Hematopoietic multipotent progenitor cell treated with erythropoietin and hydrocortisone succinate and interleukin-3 and kit ligand, for 17 days (in vitro differentiated cells): ENCODE measurements around the gene XRCC3.

Source experiments
- DNase-seq: peaks from one replicate; pipeline ENCODE4 v3.0.0-alpha.2; 2015; ENCODE audit warnings: low spot score

Gene XRCC3

DNA sequence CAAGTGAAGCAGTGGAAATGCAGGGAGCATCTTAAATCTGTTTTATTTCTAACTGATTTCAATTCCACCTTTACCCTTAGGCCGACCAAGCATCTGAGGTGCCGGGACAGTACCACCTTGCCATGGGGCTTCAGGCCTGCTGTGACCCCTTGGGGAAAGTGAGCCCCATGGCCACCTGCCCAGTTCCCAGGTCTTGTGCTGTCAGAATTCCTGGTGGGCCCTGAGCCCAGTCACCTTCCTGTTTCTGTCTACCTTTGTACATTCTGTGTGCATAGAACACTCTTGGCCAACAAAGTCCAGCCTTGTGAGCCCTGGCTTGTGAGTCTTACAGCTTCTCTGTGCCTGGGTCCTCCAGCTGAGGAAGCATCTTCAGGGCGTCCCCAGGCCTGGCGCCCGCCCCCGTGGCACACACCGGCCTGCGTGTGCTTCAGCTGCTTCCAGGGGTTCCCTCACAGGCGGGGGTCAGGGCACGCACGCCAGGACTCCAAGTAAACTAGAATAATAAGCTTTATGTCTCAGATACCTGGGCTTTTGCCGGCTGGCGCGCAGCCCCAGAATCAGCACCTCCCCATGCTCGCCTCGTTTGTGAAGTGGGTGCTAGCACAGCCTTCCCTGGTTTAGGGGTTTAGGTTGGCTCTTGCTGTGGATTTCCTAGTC, 10.6 kb upstream of the XRCC3 start:
- no peak for DNase-seq

DNA sequence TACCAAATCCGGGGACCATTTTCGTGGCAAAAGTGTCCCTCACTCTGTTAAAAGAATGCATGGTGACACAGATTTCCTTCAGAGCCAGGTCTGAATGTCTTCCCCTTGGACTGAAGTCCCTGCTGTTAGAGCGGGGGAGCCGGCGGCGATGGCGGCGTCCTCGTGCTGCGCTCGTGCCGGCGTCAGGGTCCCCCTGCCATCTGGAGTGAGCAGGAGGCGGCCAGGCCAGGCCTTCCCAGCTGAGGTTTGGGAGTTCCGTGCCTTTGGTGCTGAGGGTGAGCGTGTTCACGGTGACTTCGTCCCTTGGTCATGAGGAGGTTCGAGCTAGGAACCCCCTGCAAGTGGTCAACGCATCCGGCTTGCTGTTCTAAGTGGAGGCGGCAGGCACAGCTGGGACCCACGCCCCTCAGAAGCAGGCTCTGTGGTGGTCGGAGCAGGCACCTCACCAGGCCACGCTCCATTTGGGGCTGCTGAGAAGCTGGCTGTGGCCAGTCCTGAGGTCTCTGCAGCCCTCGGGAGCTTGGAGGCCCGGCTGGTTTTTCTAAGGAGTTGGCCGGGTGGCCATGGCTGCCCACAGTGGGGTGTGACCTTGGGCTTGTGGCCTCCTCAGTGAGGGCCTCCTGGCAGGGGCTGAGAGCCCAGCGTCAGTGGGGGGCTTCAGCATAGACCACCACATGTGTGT, 9.9 kb upstream of the XRCC3 start:
- DNase-seq, result no peak

DNA sequence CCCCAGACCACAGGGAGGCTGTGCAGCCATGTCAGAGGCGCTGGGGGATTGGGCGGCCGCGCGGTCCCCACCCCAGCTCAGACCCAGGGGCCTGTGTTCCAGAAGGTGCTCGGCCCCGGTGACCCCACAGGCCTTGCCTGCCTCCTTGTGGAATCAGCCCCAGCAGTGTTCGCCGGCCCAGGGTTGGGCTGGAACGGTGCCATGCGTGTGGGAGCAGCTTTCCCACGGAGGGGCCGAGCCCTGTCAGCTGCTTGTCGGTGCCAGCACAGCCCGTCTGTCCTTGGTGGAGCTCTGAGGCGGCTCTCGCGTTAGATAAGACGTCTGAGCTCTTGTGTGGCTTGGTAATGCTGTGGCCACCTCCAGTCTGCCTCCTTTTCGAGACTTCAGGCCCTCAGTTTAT, 8.9 kb upstream of the XRCC3 start:
- DNase-seq, result peak; percentile 93

DNA sequence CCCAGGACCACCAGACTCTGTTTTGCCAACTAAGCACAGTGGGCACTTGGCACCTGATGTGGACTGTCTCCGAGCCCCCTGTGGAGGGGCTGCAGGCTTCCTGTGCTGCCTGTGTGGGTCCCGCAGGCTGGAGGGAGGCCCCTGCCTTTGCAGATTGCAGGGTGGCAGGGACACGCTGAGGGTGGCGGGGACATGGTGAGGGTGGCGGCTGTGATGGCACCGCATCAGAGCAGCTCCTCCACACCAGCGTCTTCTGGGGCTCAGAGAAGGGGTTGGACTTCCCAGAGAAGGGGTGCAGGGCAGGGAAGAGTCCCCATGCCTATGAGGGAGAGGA, 8.5 kb upstream of the XRCC3 start:
- DNase-seq, result no peak

DNA sequence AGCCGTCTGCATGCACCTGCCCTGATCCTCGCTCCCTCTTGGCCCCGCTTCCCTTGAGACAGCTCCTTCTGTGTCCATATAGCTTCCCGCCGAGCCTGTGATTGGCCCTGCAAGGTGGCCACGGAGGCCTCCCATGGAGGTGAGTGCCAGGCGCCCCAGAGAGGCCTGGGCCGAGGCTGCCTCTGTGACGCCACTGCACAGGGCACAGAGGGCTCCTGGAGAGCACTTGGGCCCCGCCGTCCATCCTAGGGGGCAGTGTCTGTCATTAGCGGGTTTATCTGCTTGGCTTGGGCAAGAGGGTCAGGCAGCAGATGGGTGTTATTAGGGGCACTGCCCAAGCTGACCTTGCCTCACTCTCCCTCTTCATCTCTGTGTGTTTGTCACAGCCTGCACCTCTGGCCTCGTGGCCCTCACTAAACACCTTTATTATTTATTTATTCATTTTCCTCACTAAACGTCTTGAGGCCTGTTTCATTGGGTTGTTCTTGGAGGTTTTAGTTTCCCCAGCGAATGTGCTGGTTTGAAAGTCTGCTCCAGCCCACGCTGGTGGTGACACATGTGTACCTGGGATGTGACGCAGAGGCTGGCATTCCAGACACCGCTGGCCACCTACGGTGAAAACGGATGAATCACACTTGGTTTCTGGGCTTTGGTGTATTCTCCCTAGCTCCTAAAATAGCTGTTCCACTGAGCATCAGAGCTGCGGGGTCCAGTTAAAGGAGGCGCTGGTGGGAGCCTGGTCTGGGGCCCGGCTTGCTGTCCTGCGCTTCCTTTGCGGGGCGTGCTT, 6.3 kb upstream of the XRCC3 start:
- no peak for DNase-seq

DNA sequence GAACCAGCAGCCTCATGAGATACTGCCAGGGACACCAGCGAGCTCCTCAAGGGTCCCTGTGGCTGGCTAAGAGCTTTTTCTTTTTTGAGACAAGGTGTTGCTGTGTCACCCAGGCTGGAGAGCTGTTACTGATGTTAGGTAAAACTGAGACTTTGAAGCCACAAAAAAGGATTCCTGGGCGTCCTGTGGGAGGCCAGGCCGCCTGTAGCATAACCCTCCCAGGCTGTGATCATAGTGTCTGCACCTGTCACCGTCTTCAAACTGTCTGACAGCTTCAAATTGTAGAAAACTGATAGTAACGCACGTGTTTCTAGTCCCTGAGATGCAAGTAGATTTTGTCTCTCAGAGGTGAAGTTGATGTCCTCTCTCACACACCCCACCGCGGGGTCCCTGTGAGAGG, 4.5 kb upstream of the XRCC3 start:
- no peak for DNase-seq

DNA sequence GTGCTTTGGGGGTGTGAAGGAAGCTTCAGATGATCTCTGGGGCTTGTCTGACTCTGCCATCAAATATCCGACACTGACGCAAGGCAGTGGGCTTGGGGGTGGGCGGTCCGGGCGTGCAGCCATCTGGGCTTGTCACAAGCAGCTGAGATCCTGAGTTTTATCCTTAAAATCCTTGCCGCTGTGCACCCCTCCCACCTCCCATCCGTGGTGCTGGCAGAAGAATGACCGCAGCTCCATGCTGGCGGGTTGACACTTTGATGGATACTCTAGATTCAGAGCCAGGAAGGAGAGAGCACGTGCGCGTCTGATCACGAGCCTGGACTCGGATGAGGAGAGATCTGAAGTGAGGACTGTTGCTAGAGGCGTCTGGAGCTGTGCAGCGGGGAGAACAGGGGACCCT, 3.3 kb upstream of the XRCC3 start:
- DNase-seq, result no peak

DNA sequence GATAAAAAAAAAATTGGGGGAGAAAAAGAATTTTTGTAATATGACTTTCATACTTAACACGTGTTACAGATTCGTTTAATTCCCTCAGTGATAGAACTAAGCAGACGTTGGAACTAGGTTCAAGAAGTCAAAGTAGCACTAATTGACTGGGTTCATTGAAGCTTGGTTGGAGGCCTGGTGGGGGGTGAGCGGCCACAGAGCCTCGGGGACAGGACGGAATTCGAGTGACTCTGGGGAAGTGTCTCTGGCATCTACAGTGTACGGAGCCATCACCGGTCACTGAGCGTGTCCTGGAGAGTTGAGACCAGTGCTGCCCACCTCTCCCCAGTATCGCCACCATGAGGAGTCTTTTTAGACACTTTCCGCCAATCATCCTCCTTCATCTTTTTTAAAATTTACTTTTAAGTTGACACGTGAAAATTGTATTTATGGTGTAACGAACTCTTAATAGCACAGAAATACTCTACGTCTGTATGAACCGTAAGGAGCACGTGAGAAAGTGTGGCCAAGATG, 1.7 kb upstream of the XRCC3 start:
- DNase-seq, result no peak

DNA sequence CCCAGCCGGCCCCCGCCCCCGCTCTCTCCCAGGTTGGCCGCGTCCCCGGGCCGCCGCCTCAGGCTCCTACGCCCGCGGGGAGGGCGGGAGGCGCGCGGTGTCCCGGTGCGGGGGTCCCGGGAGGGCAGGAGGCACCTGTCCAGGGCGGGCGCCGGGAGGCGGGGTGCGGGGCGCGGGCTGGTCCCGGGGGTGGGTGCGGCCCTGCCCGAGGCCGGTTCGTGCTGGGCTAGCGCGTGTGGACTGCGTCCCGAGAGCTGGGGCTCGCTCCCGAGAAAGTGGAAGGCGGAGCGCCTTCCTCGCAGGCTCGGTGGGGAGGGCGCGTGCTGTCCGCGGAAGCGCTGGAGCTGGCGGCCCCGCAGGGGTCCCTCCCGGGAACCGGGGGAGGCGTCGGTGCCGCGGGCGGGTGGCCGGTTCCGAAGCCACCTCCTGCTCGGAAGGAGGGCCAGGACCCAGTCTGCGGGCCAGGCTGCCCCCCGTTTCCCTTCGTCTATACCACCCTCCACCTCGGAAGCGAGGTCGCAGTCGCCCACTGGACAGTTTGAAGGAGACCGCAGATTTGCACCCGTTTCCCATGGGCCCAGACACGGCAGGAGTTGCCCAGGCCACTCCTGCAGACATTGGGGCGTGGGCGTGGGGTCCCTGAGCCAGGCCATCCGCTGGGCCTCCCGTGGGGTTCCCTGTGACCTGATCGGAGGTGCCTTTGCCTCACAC, 995 bp upstream of the XRCC3 start:
- peak; percentile 38 for DNase-seq

DNA sequence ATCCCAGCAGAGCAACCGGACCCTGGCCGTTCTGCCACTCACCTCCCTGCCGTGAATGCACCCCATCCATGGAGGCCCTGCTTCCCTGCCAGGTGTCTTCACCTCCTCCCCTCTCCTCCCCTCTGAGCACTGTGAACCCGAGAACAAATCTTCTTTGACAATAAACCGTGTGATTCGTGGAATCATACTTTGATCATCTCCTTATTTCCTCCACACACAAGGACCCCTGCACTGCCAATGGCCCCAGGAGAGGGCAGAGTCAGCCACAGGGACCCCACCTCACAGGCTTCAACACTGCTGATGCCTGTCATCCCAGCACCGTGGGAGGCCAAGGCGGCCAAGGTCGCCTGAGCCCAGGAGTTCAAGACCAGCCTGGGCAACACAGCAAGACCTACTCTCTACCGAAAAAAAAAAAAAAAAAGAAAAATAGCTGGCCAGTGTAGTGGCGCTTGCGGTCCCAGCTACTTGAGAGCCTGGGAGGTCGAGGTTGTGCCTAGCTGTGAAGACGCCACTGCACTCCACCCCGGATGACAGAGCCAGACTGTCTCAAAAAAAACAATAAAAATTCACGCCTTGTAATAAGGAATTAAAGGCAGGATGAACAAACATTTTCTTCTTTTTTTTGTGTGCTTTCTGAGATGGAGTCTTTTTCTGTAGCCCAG, 1.1 kb downstream of the XRCC3 start:
- no peak for DNase-seq

DNA sequence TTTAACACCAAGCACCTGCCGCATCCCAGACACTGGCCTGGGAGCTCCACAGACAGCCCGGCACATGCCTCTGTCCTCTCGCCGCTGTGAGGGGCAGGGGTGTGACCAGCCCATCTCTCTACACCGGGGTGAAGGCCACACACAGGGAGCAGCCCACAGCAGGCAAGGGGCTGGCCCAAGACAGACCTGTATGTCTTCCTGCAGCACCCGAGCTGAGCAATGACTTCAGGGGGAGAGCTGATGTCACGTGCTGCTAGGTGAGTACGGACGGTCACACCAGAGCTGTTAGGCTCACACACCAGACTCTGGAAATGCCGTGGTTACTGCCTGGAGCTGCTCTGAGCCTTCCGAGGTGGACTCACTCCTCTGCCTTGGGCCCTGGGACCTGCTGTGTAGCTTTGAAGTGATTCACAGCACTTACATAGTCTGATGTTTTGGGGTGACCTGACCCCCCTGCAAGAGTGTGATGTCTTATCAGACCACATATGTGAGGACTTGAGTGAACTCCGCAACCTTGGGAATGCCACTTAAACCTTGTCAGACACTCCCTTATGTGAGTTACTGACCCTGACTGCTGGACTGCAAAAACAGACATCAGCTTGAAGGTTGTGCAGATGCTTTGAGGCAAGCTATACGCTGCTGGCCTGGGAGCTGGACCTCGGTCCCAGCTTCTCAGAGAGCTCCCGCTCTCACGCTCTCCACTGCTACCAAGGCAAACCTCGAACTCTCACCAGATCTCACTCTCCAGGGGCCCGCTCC, 1.8 kb downstream of the XRCC3 start:
- DNase-seq, result no peak

DNA sequence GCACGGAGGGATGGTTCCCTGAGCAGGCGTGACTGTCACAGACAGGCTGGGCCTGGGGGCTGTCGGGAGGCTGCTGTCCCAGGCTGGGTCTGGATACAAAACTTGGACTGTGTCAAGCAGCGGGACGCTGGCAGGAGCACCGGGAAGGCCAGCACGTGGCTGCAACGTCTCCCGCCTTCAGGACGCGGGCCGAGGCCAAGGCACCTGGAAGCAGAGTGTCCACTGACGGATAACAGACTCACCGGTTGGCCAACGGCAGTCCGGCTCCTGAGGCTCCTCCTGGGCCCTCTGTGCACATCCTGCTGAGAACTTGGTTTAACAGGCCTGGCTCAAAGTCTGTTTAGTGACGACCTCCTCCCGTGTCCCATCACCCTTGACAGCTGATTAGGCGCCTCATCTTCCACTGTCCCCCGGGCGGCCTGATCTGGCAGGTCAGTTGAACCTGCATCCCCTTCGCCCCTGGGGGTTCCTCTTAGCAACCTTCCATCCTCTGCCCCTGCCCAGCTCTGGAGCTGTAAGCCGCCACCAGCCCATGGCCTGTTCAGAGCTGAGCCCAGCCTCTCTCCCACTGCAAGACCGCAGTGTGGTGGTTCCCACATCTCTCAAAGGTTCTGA, 2.5 kb downstream of the XRCC3 start:
- DNase-seq, result no peak

DNA sequence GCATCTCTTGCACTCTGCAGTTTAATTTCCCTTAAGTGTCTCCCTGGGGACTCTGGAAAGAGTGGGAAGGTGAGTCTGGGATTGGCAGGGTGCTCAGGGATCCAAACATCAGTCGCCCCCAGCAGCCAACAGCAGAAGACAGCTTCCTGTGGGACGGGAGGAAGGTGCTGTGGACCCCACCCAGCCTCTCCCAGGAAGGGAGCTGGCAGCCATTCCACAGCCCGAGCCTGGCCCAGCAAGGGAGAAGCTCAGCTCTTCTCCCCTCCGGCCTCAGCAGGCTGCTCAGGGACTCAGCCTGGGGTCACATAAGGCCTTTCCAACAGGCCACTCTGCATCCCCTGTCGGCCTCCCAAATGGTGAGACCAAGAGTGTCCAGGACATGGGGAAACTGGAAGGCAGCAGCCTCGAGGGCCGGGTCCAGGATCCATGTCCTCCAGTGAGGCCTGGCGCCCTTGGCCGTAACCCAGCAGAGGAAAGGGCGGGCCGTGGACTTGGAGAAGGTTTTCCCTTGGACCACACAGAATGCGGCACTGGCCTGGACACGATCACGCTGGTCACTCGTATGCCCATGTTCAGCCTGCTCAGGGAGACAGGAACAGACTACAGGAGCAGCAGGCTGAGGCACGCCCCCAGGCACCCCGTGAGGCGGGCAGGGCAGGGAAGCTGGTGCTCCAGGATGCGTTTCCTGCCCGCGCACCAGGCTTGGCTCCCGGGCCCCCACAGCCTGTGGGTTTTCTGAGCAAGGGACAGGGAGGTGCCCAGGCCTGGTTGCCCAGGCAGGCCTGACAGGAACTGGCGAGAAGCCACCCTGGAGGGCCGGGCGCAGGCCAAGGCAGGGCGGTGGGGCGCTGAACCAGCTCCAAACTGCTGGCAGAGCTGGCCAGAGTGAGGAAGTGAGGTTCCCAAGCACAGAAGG, 3.5 kb downstream of the XRCC3 start:
- no peak for DNase-seq

DNA sequence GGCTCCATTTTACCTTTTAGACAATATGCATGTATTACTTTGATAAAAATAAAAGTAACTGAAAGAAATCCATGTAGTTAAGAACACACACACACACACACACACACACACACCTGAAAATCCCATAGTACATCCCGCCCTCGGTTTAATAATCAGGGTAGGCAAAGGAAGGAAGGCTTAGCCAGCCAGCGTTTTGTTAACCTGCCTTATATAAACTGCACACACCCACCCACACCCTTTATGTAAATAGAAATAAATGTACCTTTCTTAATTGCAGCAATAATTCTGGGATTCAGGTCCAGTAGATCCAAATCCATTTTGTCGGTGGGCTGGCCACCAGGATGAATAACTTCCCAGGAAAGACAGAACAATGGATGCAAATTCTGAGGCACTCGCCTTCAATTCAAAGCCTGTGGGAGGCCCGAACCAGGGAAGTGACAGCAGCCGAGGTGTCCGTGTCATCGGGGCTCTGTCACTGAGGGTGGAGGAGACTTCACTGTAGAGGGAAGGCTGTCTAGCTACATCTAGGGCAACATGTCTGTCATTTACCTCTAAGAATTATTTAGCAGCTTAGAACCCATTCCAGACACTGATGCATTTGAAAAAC, 4.4 kb downstream of the XRCC3 start:
- no peak for DNase-seq

DNA sequence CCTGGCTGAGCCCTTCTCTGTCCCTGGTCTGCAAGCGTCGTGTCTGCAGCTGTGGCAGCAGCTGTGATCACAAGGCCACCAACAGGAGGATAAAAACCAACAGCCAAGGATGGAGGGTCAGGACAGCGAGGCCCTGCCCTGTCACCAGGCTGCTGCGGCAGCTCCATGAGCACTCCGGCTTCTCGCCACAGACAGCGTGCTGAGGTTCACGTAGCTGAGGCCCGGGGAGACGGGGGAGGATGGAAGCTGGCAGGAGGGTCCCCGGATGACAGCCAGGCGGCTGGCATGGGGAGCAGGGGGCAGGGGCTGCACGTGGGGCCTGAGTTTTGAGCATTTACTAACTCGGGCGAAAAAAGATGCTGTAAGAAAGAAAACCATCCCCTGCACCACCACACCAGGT, 5.4 kb downstream of the XRCC3 start:
- no peak for DNase-seq

DNA sequence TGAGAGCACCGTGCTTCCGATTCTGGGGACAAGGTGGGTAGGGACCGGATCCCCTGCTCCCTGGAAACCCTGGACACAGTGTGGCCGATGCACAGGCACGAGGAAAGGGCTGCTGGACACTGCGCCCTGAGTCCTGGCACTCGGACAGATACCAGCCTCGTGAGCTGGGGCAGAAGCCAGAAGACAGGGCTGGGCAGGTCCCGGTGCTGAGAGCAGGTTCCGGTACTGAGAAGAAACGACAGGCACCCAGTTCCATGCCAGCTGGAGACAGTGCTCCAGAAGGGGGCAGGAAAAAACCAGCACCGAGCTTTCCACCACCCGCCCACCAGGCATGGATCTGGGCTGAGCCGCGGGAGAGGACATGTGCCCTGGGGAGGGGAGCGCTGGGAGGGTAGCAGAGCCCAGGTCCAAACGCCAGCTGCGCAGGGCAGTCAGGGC, 6.5 kb downstream of the XRCC3 start:
- DNase-seq, result no peak

DNA sequence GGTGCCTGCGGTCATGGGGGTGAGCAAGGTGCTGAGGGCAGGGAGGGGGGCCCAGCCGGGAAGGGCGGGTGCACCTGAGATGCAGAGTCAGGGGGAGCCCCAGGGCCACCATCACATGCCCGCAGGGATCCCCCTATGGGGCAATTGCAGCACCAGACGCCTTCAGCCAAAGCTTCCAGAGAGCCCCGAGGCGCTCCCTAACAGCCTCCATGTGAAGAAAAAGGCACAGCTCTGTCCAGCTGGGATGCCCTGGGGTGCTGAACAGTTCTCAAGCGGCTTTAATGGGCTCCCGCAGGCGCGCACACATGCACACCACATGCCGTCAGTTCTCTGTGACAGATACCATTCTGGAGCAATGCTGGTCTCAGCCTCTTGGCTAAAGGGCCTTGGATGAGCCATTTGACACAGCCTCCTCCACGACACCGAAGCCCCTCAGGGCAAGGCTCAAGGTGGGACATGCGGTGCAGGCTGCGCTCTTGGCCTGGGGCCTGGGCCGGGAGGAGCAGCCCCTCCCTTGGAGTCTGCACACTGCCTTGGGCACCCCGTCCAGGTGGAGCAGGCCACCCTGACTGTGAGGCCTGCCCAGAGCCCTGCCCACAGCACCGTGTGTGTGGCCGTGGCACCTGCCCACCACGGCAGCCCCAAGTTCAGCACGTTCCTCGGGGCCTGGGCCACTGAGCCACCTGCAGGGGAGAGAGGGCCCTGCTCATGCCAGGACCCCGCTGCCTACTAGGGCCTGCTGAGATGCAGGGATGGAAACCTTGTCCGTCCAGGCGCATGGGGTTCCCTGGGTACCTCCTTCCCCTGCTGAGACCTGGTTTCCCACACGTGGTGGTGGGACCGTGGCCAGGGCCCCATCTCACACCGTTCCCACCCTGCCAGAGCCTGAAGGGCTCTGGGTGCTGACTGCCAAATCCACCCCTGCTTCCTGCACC, 7.7 kb downstream of the XRCC3 start:
- DNase-seq, result no peak
